GM10248 (cell line): ENCODE data around the gene SYNJ2.
A peak's percentile ranks its signal among the peaks of the same experiment; 100 is the strongest.

Experiments used
- CTCF ChIA-PET: fragments of 300-600 bp; sonication (Branson Sonifier 250); formaldehyde crosslinking; extraction: SDS; loops from one replicate; lab custom pipeline; 2021; ENCODE audit warnings: antibody characterized with exemption; lab: Yijun Ruan, JAX
- POLR2A ChIA-PET: fragments of 350-650 bp; sonication (Branson Sonifier 250); formaldehyde crosslinking; extraction: SDS; loops from one replicate; lab custom pipeline; 2020; ENCODE audit warnings: antibody characterized with exemption; lab: Yijun Ruan, JAX
- DNase-seq: peaks from one replicate; pipeline ENCODE4 v3.0.0; 2012; ENCODE audit errors: extremely low spot score
- TF ChIP-seq, protein P1 (sequence below): IDR thresholded peaks from 2 replicates; pipeline ENCODE4 v1.5.1; 2012; ENCODE audit warnings: mild to moderate bottlenecking, low read depth; ENCODE audit errors: extremely low read depth, missing control alignments, control extremely low read depth

SYNJ2 gene

DNA sequence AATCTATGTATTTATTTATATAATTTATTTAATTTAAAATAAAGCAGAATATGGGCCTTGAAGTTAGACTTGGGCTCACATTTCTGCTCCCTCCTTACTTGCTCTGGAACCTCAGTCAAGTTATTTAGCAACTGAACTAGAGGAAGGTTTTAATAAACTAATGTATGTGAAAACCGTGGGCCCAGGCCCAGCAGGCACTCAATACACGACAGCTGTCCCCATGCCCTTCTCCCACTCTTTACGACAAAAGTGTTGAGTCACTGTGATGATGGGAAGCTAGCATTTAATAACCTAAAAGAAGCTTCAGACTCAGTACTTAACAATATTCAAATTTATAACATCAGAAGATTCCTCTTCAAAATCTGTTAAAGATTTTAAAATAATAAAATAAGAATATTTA lies 139.7 kb downstream of the SYNJ2 start:
- ChIA-PET POLR2A (no interaction called here), CTCF (no interaction called here)
- no peak for DNase-seq
- TF ChIP-seq, protein P1, sequence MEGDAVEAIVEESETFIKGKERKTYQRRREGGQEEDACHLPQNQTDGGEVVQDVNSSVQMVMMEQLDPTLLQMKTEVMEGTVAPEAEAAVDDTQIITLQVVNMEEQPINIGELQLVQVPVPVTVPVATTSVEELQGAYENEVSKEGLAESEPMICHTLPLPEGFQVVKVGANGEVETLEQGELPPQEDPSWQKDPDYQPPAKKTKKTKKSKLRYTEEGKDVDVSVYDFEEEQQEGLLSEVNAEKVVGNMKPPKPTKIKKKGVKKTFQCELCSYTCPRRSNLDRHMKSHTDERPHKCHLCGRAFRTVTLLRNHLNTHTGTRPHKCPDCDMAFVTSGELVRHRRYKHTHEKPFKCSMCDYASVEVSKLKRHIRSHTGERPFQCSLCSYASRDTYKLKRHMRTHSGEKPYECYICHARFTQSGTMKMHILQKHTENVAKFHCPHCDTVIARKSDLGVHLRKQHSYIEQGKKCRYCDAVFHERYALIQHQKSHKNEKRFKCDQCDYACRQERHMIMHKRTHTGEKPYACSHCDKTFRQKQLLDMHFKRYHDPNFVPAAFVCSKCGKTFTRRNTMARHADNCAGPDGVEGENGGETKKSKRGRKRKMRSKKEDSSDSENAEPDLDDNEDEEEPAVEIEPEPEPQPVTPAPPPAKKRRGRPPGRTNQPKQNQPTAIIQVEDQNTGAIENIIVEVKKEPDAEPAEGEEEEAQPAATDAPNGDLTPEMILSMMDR: no peak

DNA sequence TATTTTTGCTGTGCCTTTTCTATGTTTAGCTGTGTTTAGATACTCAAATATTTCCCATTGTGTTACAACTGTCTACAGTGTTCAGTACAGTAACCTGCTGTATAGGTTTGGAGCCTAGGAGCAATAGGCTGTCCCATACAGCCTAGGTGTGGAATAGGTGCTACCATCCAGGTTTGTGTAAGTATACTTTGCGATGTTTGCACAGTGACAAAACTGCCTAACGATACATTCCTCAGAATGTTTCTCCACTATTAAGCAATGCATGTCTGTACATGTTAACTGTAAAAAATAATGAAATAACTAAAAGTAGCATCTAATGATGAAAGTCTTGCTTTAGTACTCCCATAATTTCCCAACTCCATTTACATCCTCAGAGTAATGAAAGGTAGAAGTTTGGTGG lies 140.4 kb downstream of the SYNJ2 start:
- POLR2A ChIA-PET: no interaction called here
- TF ChIP-seq, protein P1: no peak
- CTCF ChIA-PET: no interaction called here
- DNase-seq: no peak

DNA sequence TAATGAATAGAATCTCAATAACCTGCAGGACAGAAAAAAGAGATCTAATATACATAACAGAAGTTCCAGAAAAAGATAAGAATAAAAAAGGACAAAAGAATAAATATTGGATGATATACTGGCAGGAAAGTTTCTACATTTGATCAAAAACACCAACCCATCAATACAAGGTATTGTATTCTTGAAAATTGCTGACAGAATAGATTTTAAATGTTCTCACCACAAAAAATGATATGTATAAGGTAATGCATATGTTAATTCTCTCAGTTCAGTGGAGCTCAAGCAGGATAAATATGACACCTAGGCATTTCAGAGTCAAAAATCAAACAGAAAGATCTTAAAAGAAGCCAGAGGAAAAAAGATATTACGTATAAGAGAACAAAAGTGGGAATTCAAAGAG lies 142.6 kb downstream of the SYNJ2 start:
- ChIA-PET CTCF (no interaction called here), POLR2A (no interaction called here)
- TF ChIP-seq, protein P1: no peak
- no peak for DNase-seq

DNA sequence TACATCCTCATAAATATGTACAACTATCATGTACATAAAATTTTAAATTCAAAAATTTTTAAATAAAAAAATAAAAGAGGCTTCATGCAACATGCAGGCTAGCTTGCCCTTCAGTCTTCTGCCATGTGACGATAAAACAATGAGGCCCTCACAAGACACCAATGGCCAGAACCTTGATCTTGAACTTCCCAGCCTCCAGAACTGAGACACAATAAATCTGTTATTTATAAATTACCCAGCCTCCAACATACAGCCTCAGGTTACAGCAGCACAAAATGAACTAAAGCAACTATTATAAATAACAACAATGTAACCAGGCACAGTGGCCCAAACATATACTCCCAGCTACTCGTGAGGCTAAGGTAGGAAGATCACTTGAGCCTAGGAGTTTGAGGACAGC lies 143.6 kb downstream of the SYNJ2 start:
- DNase-seq: no peak
- TF ChIP-seq, protein P1: no peak
- ChIA-PET POLR2A (no interaction called here), CTCF (no interaction called here)

DNA sequence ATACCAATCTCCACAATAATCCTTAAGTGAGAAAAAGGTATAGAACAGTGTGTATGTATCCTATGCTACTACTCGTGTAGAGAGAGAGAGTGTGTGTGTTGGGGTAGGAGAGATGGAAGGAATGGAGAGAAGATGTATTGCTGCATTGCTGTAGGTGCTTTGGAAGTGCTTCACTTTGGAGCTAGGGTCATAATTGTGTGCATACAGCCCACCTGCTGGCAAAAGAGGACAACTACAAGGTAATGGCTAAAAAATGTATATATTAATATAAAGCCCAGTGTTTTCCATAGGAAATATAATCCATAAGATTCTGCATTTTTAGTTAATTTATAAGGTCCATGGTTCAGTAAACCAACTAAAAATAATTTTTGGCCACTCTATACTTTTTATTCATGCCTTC lies 150.3 kb downstream of the SYNJ2 start:
- ChIA-PET CTCF (interaction anchor here (0.6 to 2.3 kb wide), 7 partner anchors 11 to 911 kb away, joined by 3 to 9 read pairs (median 3); no protein-coding TSS in a partner anchor), POLR2A (no interaction called here)
- peak; percentile 17 for DNase-seq
- TF ChIP-seq, protein P1: peak; percentile 30

DNA sequence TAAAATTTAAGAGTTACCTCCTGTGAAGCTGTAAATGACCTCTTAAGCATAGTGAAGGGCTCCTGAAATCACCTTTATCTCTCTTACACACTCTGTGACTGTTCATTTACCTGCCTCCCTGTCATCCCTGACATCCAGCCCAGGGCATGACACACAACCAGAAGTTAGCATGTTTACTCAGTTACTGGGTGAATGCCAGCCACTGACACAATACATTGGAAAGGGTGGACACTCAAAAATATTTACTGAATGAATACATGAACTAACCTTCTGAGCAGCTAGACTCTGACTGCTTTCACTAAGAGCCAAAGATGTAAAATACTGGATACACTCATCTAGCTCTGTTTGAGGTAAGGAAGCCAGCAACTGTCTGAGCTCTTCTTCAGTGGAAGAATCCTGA lies 161.1 kb downstream of the SYNJ2 start:
- ChIA-PET CTCF (interaction anchor here (0.8 to 2.7 kb wide), 5 partner anchors 8 to 78 kb away, joined by 3 to 14 read pairs (median 6); no protein-coding TSS in a partner anchor), POLR2A (no interaction called here)
- no peak for DNase-seq
- TF ChIP-seq, protein P1: no peak

DNA sequence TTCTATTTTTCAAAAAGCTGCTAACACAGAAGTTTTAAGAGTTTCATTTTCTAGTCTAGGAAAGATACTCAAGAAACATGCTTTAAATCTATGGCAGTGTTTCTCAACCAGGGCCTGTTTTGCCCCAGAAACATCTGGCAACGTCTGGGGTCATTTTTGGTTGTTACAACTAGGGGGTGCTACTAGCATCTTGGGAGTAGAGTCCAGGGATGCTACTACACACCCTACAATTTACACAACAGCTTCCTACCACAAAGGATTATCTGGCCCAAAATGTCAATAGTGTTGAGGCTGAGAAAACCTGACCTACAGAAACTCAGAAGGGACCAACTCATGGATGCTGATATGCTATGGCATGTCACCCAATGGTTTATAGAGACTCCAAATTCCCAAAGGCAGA lies 162.0 kb downstream of the SYNJ2 start:
- ChIA-PET POLR2A (no interaction called here), CTCF (interaction anchor here (1.1 to 2.7 kb wide), 6 partner anchors 9 to 77 kb away, joined by 3 to 14 read pairs (median 5); no protein-coding TSS in a partner anchor)
- DNase-seq: peak; percentile 32
- TF ChIP-seq, protein P1: no peak
